Measurements from ENCODE around the gene EPN2.

The EPN2 gene

DNA sequence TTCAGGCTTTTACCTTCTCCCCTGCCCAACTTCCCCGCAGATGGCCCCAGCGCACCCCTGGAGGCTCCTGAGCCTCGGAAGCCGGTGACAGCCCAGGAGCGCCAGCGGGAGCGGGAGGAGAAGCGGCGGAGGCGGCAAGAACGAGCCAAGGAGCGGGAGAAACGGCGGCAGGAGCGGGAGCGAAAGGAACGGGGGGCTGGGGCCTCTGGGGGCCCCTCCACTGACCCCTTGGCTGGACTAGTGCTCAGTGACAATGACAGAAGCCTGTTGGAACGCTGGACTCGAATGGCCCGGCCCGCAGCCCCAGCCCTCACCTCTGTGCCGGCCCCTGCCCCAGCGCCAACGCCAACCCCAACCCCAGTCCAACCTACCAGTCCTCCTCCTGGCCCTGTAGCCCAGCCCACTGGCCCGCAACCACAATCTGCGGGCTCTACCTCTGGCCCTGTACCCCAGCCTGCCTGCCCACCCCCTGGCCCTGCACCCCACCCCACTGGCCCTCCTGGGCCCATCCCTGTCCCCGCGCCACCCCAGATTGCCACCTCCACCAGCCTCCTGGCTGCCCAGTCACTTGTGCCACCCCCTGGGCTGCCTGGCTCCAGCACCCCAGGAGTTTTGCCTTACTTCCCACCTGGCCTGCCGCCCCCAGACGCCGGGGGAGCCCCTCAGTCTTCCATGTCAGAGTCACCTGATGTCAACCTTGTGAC is 144.7 kb downstream of the EPN2 start:
- TF ChIP-seq, protein P1, sequence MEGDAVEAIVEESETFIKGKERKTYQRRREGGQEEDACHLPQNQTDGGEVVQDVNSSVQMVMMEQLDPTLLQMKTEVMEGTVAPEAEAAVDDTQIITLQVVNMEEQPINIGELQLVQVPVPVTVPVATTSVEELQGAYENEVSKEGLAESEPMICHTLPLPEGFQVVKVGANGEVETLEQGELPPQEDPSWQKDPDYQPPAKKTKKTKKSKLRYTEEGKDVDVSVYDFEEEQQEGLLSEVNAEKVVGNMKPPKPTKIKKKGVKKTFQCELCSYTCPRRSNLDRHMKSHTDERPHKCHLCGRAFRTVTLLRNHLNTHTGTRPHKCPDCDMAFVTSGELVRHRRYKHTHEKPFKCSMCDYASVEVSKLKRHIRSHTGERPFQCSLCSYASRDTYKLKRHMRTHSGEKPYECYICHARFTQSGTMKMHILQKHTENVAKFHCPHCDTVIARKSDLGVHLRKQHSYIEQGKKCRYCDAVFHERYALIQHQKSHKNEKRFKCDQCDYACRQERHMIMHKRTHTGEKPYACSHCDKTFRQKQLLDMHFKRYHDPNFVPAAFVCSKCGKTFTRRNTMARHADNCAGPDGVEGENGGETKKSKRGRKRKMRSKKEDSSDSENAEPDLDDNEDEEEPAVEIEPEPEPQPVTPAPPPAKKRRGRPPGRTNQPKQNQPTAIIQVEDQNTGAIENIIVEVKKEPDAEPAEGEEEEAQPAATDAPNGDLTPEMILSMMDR (IDR thresholded peaks at IDR 0.05; ENCODE audit: low read depth, low read length, missing control alignments), result no peak
- H3K4me3 ChIP-seq (ENCODE audit: low read depth, low read length), result no peak overlapping the region
- no peak for DNase-seq (ENCODE audit: low read depth)

DNA sequence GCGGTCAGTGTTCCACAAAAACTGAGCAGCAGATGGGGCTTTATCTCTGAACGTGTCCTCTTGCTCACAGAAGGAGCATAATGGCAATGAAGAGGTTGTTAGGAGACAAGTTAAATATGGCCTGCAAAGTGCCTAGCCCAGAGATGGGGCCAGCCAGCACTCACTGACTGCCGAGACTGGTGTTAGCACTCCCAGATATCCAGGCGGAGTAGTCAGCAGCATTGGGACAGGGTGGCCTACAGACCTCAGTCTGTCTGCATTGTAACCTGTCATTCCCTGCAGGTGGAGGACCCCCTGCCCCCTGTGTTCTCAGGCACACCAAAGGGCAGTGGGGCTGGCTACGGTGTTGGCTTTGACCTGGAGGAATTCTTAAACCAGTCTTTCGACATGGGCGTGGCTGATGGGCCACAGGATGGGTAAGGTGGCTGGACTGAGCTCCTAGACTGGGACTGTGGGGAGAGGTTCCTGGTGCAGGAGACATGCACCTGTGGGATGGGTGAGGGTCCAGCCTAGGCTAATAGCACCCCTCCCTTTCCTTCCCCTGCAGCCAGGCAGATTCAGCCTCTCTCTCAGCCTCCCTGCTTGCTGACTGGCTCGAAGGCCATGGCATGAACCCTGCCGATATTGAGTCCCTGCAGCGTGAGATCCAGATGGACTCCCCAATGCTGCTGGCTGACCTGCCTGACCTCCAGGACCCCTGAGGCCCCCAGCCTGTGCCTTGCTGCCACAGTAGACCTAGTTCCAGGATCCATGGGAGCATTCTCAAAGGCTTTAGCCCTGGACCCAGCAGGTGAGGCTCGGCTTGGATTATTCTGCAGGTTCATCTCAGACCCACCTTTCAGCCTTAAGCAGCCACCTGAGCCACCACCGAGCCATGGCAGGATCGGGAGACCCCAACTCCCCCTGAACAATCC is 145.6 kb downstream of the EPN2 start:
- no peak for DNase-seq (ENCODE audit: low read depth)
- TF ChIP-seq, protein P1 (IDR thresholded peaks at IDR 0.05; ENCODE audit: low read depth, low read length, missing control alignments), result no peak
- no peak overlapping the region for H3K4me3 ChIP-seq (ENCODE audit: low read depth, low read length)

DNA sequence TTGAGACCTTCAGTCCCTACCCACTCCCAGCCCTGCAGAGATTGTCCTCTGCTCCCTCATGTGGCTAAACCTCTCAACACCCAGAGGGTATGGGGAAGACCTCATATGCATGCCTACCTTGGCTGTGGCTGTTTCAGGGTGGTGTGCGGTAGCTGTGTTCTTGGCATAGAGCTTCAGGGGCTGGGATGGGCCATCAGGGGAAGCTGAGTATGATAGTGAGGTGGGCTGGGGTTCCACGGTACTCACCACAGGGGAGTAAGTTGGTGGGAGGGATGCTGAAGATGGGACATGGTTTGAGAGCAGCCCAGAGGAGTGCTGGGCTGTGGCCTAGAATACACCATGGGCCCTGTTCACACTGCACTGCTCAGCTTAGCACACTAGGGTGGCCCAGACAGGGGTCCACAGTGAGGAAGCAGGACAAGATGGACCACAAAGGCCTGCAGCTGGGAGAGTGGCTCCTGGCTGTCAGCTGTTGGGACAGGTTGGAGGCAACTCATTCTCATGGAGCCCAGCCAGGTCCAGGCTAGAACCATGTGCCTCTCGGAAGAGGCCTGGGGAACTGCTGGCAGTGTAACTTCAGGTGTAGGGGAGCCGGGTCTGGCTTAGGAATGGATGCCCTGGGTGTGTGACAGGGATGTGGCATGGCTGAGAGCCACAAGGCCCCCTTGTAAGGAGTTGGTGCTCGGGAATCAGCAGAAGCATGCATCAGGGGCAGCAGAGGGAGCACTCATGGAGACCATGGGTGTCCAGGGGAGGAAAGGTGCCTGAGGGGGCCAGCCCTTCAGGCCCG is 146.7 kb downstream of the EPN2 start:
- TF ChIP-seq, protein P1 (IDR thresholded peaks at IDR 0.05; ENCODE audit: low read depth, low read length, missing control alignments), result no peak
- DNase-seq (ENCODE audit: low read depth), result no peak
- no peak overlapping the region for H3K4me3 ChIP-seq (ENCODE audit: low read depth, low read length)

DNA sequence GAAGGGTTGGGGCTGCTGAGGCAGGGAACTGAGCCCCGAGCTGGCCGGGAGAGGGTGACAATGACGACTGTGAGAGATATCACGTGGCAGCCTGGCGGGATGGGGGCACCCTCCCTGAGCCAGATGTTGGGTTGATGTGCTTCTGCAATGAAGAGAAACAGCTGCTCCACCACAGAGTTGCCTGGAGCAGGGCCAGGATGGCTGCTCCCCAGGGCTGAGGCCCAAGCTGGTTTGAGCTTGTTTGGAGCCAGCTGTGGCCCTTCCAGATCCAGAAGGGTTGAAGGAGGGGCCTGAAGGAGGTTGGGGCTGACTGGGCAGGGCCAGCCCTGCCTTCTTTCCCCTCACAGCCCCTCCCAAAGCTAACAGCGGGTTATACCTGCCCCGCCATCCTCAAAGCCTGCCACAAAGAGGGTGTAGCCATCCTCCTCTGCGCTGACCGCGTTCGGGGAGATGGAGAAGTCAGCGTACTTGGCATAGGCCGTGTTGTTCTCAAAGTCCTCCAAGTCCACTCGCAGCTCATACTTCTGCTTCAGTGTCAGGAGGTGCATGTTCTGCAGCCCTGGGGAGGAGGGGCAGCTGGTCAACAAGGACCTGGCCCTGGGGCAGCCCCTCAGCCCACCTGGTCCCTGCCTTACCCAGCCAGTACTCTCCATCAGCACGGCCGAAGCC is 147.7 kb downstream of the EPN2 start:
- H3K4me3 ChIP-seq (ENCODE audit: low read depth, low read length), result no peak overlapping the region
- TF ChIP-seq, protein P1 (IDR thresholded peaks at IDR 0.05; ENCODE audit: low read depth, low read length, missing control alignments), result no peak
- DNase-seq (ENCODE audit: low read depth), result no peak

DNA sequence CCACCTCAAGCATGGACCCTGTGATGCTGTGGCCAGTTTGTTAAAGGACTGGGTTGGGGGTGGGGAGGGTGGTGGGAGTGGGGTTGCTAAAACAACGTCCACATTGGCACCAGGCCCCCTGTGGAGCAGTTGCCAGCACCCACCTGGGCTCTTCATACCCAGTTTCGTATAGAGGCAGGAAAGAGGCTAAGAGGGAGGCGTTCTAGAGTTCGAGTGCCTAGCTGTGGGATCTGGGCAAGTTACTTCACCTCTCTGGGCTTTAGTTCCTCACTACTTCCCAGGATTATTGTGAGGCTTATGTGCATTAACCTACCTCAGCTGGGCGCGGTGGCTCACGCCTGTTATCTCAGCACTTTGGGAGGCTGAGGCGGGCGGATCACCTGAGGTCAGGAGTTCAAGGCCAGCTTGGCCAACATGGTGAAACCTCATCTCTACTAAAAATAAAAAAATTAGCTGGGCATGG is 148.4 kb downstream of the EPN2 start:
- TF ChIP-seq, protein P1 (IDR thresholded peaks at IDR 0.05; ENCODE audit: low read depth, low read length, missing control alignments), result no peak
- no peak overlapping the region for H3K4me3 ChIP-seq (ENCODE audit: low read depth, low read length)
- no peak for DNase-seq (ENCODE audit: low read depth)

Data from GM12864 (cell line).